Brain microvascular endothelial cell (primary cell): ENCODE measurements around the gene AZU1.

Source experiments
- DNase-seq: peaks from one replicate; pipeline ENCODE4 v3.0.0-alpha.2; 2020
- H3K27ac ChIP-seq: fragments of 250-450 bp; sonication (Bioruptor Pico); 2 replicates; pipeline ENCODE4 v1.5.1; 2020; ENCODE audit warnings: mild to moderate bottlenecking, moderate library complexity
- H3K27me3 ChIP-seq: fragments of 250-450 bp; sonication (Bioruptor Pico); replicated peaks from 2 replicates; pipeline ENCODE4 v1.5.1; 2020; ENCODE audit warnings: mild to moderate bottlenecking
- H3K36me3 ChIP-seq: fragments of 250-450 bp; sonication (Bioruptor Pico); replicated peaks from 2 replicates; pipeline ENCODE4 v1.5.1; 2020; ENCODE audit warnings: mild to moderate bottlenecking
- H3K4me3 ChIP-seq: 2 replicates; pipeline ENCODE4 v1.5.1; 2011; ENCODE audit warnings: low read depth, mild to moderate bottlenecking, control low read depth, low read length, moderate library complexity
- in situ Hi-C: cut with HindIII; loops from 2 replicates; pipeline ENCODE4 v1.10.0; 2017; ENCODE audit warnings: low sequenced_read_pairs, low pct_ligation_motif_present
- TF ChIP-seq, protein P1 (sequence below): IDR thresholded peaks from 2 replicates; pipeline ENCODE4 v1.5.1; 2011; ENCODE audit warnings: low read depth, mild to moderate bottlenecking, moderate library complexity, low read length, control low read depth, inconsistent platforms; ENCODE audit errors: missing control alignments

AZU1 gene

DNA sequence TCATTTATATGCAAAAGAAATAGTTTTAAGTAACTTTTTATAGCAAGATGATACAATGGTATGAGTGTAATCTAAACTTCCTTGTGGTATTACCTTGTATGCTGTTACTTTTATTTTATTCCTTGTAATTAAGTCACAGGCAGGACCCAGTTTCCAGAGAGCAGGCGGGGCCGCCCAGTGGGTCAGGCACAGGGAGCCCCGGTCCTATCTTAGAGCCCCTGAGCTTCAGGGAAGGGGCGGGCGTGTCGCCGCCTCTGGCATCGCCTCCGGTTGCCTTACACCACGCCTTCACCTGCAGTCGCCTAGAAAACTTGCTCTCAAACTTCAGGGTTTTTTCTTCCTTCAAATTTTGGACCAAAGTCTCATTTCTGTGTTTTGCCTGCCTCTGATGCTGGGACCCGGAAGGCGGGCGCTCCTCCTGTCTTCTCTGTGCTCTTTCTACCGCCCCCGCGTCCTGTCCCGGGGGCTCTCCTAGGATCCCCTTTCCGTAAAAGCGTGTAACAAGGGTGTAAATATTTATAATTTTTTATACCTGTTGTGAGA is 16.1 kb upstream of the AZU1 start:
- in situ Hi-C loops = no loop called here
- TF ChIP-seq, protein P1, sequence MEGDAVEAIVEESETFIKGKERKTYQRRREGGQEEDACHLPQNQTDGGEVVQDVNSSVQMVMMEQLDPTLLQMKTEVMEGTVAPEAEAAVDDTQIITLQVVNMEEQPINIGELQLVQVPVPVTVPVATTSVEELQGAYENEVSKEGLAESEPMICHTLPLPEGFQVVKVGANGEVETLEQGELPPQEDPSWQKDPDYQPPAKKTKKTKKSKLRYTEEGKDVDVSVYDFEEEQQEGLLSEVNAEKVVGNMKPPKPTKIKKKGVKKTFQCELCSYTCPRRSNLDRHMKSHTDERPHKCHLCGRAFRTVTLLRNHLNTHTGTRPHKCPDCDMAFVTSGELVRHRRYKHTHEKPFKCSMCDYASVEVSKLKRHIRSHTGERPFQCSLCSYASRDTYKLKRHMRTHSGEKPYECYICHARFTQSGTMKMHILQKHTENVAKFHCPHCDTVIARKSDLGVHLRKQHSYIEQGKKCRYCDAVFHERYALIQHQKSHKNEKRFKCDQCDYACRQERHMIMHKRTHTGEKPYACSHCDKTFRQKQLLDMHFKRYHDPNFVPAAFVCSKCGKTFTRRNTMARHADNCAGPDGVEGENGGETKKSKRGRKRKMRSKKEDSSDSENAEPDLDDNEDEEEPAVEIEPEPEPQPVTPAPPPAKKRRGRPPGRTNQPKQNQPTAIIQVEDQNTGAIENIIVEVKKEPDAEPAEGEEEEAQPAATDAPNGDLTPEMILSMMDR = no peak
- DNase-seq = no peak
- no peaks in the 10 kb centered on the region for H3K27me3 ChIP-seq
- H3K27ac ChIP-seq = no peak overlapping the region
- peaks cover 75% of the 10 kb centered on the region for H3K36me3 ChIP-seq
- no peak overlapping the region for H3K4me3 ChIP-seq

DNA sequence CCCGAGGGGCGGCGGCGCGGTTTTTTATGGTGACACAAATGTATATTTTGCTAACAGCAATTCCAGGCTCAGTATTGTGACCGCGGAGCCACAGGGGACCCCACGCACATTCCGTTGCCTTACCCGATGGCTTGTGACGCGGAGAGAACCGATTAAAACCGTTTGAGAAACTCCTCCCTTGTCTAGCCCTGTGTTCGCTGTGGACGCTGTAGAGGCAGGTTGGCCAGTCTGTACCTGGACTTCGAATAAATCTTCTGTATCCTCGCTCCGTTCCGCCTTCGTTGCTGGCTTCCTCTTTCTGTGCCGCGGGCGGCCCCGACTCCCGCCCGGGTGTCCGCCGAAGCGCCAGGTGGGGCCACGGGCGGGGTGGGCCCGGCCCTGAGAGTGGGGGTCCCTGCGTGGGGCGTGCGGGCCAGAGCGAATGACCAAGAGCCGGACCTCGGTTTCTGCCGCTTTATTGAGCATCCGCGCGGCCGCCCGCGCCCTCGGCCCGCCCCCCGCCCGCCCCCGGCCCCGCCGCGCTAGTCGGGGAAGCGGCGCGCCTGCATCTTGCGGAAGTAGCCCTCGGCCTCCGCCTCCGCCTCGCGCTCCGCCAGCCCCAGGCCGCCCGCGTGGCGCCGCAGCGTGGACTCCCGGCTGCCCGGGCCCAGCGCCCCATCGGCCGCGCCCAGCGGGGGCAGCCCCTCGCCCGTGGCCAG is 15.4 kb upstream of the AZU1 start:
- no peak overlapping the region for H3K4me3 ChIP-seq
- peaks cover 69% of the 10 kb centered on the region for H3K36me3 ChIP-seq
- DNase-seq = no peak
- no peak overlapping the region for H3K27ac ChIP-seq
- no peaks in the 10 kb centered on the region for H3K27me3 ChIP-seq
- TF ChIP-seq, protein P1 = no peak
- in situ Hi-C loops = no loop called here

DNA sequence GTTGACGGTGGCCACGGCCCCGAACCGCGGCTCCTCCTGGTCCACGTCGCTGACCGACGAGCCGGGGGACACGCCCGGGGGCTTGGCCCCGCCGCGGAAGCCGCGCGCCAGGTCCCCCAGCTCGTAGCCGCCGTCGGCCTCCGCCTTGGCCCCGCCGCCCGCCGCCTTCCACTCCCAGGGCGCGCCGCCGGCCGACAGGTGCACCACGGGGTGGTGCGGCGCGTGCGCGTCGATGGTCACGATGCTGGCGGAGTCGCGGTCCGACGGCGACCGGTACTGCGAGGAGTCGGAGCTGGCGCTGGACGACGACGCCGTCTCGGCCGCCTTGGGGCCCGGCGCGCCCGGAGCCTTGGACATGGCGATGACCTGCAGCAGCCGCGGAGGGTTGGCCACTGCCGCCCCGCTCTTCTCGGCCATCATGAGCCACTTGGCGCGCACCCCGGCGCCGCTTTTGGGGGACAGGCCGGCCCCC is 14.9 kb upstream of the AZU1 start:
- DNase-seq = no peak
- no peak overlapping the region for H3K4me3 ChIP-seq
- H3K27me3 ChIP-seq = no peaks in the 10 kb centered on the region
- H3K36me3 ChIP-seq = peaks cover 63% of the 10 kb centered on the region
- TF ChIP-seq, protein P1 = no peak
- no peak overlapping the region for H3K27ac ChIP-seq
- in situ Hi-C loops = no loop called here

DNA sequence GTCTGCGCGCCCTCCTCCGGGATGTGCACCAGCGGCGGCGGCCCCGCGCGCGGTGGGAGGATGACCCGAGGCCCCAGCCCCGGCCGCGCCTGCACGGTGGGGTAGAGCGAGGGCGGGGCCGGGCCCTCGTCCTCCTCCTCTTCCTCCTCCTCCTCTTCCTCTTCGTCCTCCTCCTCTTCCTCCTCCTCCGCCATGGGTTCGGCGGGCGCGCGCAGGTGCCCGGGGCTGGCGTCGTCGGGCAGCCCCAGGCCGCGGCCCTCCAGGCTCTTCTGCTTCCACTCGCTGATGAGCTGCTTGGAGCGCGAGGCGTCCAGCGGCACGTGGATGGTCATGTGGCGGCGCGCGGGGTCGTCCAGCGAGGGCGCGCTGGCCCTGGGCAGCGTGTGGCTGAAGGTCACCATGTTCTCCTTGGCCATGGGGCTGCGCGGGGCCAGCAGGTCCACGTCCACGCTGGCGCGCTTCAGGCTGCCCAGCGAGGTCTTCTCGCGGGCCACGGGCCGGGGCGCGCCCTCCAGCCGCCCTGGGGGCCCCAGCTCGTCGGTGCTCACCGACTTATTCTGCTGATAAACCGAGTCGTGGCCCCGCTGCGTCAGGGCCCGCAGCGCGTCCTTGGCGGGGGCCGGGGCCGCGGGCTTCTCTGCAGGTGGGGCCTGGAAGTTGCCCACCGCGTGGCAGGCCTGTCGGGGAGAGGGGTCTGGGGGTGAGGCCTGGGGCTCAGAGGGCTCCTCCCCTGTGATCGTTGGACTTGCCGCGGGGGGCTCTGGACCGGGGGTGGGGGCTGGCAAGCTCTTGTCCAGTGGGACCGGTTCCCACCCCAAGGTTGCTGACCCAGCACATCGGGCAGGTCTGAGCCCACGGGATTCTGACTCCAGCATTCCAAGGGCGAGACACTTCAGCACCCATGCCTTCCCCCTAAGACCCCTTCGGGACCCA is 14.2 kb upstream of the AZU1 start:
- TF ChIP-seq, protein P1 = no peak

DNA sequence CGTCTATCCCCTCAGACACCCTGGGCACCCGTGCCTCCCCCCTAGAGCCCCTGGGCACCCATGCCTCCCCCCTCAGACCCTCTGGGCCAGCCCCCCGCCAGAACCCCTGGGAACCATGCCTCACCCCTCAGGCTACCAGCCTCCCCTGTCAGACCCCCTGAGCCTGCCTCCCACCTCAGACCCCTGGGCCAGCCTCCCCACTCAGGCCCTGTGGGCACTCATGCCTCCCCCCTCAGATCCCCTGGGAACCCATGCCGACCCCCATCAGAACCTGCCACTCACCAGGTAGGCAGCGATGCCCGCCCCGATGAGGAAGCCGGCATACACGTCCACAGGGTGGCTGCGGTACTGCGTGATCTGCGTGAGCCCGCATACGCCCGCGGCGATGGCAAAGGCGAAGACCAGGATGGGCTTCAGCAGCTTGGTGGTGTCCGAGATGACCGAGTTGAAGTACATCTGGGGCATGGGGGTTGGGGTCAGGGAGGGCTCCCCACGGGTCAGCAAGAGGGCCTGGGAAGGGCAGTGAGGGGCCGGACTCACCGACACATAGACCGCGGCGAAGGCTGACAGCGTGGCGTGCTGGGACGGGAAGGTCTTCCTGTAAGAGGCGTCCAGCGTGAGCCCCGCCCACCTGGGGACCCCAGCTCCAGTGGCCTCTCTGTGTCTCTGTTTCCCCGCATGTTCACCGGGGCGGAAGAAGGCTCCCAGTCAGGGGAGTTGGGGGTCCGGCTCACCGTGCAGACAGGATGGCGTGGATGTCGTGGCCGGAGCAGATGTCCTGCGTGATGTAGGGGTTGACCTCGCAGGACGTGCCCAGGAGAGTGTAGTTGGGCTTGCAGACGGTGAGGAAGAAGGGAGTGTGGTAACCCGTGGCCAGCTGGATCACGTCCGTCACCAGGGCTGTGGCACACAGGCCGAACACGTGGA is 13.2 kb upstream of the AZU1 start:
- in situ Hi-C loops = no loop called here
- Histone ChIP-seq H3K27ac (no peak overlapping the region), H3K4me3 (no peak overlapping the region), H3K36me3 (peaks cover 49% of the 10 kb centered on the region), H3K27me3 (no peaks in the 10 kb centered on the region)
- no peak for DNase-seq
- TF ChIP-seq, protein P1 = no peak

More for the DNA sequence above, 14.2 kb upstream of the AZU1 start:
- in situ Hi-C loops = no loop called here
- H3K36me3 ChIP-seq = peaks cover 58% of the 10 kb centered on the region
- no peak overlapping the region for H3K4me3 ChIP-seq
- no peaks in the 10 kb centered on the region for H3K27me3 ChIP-seq
- H3K27ac ChIP-seq = no peak overlapping the region
- DNase-seq = no peak
